ENCODE measurements around the gene PRKAG2.
A peak's percentile ranks its signal among the peaks of the same experiment; 100 is the strongest.

DNA sequence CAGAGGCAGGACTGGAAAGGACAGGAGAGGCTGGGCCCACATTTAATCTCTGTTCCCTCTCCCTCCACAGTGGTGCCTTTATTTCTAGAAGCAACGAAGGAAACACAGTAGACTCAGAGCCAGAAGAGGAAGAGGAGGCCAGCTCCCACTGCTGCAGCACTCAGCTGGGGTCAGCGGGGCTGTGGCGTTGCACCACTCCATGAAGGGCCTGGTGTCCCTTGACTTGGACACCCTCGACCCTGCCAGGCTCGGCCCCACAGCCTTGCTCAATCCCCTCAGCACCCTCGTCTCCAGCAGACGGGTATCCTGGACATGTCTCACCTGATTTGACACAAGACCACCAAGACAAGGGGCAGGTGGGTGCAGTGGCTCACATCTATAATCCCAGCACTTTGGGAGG, 38.8 kb downstream of the PRKAG2 start:
- TF ChIP-seq, protein P1, sequence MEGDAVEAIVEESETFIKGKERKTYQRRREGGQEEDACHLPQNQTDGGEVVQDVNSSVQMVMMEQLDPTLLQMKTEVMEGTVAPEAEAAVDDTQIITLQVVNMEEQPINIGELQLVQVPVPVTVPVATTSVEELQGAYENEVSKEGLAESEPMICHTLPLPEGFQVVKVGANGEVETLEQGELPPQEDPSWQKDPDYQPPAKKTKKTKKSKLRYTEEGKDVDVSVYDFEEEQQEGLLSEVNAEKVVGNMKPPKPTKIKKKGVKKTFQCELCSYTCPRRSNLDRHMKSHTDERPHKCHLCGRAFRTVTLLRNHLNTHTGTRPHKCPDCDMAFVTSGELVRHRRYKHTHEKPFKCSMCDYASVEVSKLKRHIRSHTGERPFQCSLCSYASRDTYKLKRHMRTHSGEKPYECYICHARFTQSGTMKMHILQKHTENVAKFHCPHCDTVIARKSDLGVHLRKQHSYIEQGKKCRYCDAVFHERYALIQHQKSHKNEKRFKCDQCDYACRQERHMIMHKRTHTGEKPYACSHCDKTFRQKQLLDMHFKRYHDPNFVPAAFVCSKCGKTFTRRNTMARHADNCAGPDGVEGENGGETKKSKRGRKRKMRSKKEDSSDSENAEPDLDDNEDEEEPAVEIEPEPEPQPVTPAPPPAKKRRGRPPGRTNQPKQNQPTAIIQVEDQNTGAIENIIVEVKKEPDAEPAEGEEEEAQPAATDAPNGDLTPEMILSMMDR (IDR thresholded peaks at IDR 0.05 in 8 of 11, conservative IDR thresholded peaks at IDR 0.05 in 3 of 11) = no peak
- peak in 1 of 3 donors; percentile 47 for TF ChIP-seq POLR2AphosphoS5 (IDR thresholded peaks at IDR 0.05)
- TF ChIP-seq POLR2A (IDR thresholded peaks at IDR 0.05) = no peak
